Mesendoderm (in vitro differentiated cells): ENCODE measurements around the gene ZNF578.
"Not testable (repeated sequence)": the region's sequence is repeated elsewhere in the genome, so short reads cannot be mapped to it uniquely, and the experiment has no call there.

Source experiments
- DNase-seq: peaks from one replicate; pipeline ENCODE4 v3.0.0; 2013
- H2AK5ac ChIP-seq: 2 replicates; pipeline ENCODE4 v1.6.1; 2013; ENCODE audit warnings: low read length, inconsistent platforms
- H2BK120ac ChIP-seq: 2 replicates; pipeline ENCODE4 v1.6.1; 2013; ENCODE audit warnings: low read depth, mild to moderate bottlenecking, low read length, moderate library complexity, mixed read lengths
- H2BK15ac ChIP-seq: replicated peaks from 2 replicates; pipeline ENCODE4 v1.6.1; 2013; ENCODE audit warnings: low read depth, mild to moderate bottlenecking, moderate library complexity
- H2BK5ac ChIP-seq: 2 replicates; pipeline ENCODE4 v1.6.1; 2013; ENCODE audit warnings: low read length, inconsistent platforms
- H3K18ac ChIP-seq: 2 replicates; pipeline ENCODE4 v1.6.1; 2013; ENCODE audit warnings: mild to moderate bottlenecking, low read length, mixed read lengths
- H3K23ac ChIP-seq: one replicate; pipeline ENCODE4 v1.6.1; 2013; ENCODE audit warnings: low read length
- H3K27ac ChIP-seq: 2 replicates; pipeline ENCODE4 v1.5.1; 2013; ENCODE audit warnings: low read depth, mild to moderate bottlenecking, inconsistent platforms, low read length, moderate library complexity
- H3K27me3 ChIP-seq: 2 replicates; pipeline ENCODE4 v1.6.1; 2013; ENCODE audit warnings: low read length, control low read depth, mild to moderate bottlenecking, inconsistent platforms; ENCODE audit not compliant: insufficient read depth, poor library complexity
- H3K36me3 ChIP-seq: 2 replicates; pipeline ENCODE4 v1.6.1; 2013; ENCODE audit warnings: low read length, inconsistent platforms; ENCODE audit not compliant: control insufficient read depth, insufficient read depth
- H3K4ac ChIP-seq: one replicate; pipeline ENCODE4 v1.6.1; 2013; ENCODE audit warnings: low read depth, mild to moderate bottlenecking, low read length, moderate library complexity
- H3K4me1 ChIP-seq: 2 replicates; pipeline ENCODE4 v1.6.1; 2013; ENCODE audit warnings: low read depth, low read length, inconsistent platforms; ENCODE audit not compliant: control insufficient read depth
- H3K4me2 ChIP-seq: 2 replicates; pipeline ENCODE4 v1.6.1; 2013; ENCODE audit warnings: low read length
- H3K4me3 ChIP-seq: 2 replicates; pipeline ENCODE4 v1.5.1; 2013; ENCODE audit warnings: mild to moderate bottlenecking, low read length
- H3K56ac ChIP-seq: one replicate; pipeline ENCODE4 v1.6.1; 2013; ENCODE audit warnings: low read length
- H3K79me1 ChIP-seq: 2 replicates; pipeline ENCODE4 v1.6.1; 2013; ENCODE audit warnings: low read length, inconsistent platforms
- H3K79me2 ChIP-seq: 2 replicates; pipeline ENCODE4 v1.6.1; 2013; ENCODE audit warnings: mild to moderate bottlenecking, low read length; ENCODE audit not compliant: control insufficient read depth, insufficient read depth
- H3K9ac ChIP-seq: 2 replicates; pipeline ENCODE4 v1.6.1; 2013; ENCODE audit warnings: low read length, inconsistent platforms
- H4K5ac ChIP-seq: one replicate; pipeline ENCODE4 v1.6.1; 2013; ENCODE audit warnings: low read length
- H4K8ac ChIP-seq: one replicate; pipeline ENCODE4 v1.6.1; 2013; ENCODE audit warnings: low read depth, mild to moderate bottlenecking, control low read depth, low read length, moderate library complexity
- WGBS: extraction: QIAGEN DNeasy Blood & Tissue Kit; methylation state at CpG from one replicate; pipeline ENCODE4 v1.1.7; 2013; ENCODE audit warnings: low lambda C conversion rate, missing lambda C conversion rate; ENCODE audit not compliant: insufficient coverage; ENCODE audit errors: extremely low coverage; 5-methylcytosine and 5-hydroxymethylcytosine counted together

The ZNF578 gene

GRCh38 chr19:52538815-52539214, 85.5 kb downstream of the ZNF578 start:
- H3K56ac ChIP-seq, H3K4ac ChIP-seq, DNase-seq, H3K9ac ChIP-seq, H3K23ac ChIP-seq, H2AK5ac ChIP-seq, H3K36me3 ChIP-seq, H3K4me3 ChIP-seq, H4K5ac ChIP-seq, H3K27me3 ChIP-seq, H3K79me2 ChIP-seq, H3K4me2 ChIP-seq, H2BK15ac ChIP-seq, H3K27ac ChIP-seq, H3K18ac ChIP-seq, H3K4me1 ChIP-seq, H2BK120ac ChIP-seq, H4K8ac ChIP-seq, H2BK5ac ChIP-seq, H3K79me1 ChIP-seq: not testable (repeated sequence)
- no CpG with 5 or more reads among the region's 4 CpGs for WGBS

- not testable (repeated sequence) for H3K4ac ChIP-seq, H3K27ac ChIP-seq, H3K18ac ChIP-seq, H3K79me2 ChIP-seq, H3K4me2 ChIP-seq, H3K9ac ChIP-seq, H3K79me1 ChIP-seq, H3K4me1 ChIP-seq, H4K8ac ChIP-seq, H3K4me3 ChIP-seq, DNase-seq, H3K23ac ChIP-seq, H3K36me3 ChIP-seq, H2BK15ac ChIP-seq, H2AK5ac ChIP-seq, H4K5ac ChIP-seq, H3K27me3 ChIP-seq, H2BK120ac ChIP-seq, H3K56ac ChIP-seq, H2BK5ac ChIP-seq
- no CpG with 5 or more reads among the region's 5 CpGs for WGBS
These were observed 87.8 kb downstream of the ZNF578 start for GRCh38 chr19:52541176-52541575.

GRCh38 chr19:52541608-52542007, 88.3 kb downstream of the ZNF578 start:
- Histone ChIP-seq H3K4ac (no peak overlapping the region), H4K5ac (no peak overlapping the region), H2BK5ac (no peak overlapping the region), H2BK15ac (no peak overlapping the region), H3K18ac (no peak overlapping the region), H3K4me2 (no peak overlapping the region), H3K23ac (no peak overlapping the region), H3K4me1 (no peaks in the 10 kb centered on the region), H4K8ac (no peak overlapping the region), H3K79me2 (no peaks in the 10 kb centered on the region), H3K4me3 (no peak overlapping the region), H3K79me1 (no peaks in the 10 kb centered on the region), H3K9ac (no peak overlapping the region), H3K27me3 (no peaks in the 10 kb centered on the region), H2AK5ac (no peak overlapping the region), H3K56ac (no peak overlapping the region), H3K27ac (no peak overlapping the region), H3K36me3 (peaks cover 2% of the 10 kb centered on the region), H2BK120ac (no peak overlapping the region)
- DNase-seq, result no peak
- no CpG with 5 or more reads among the region's 5 CpGs for WGBS

- H3K36me3 ChIP-seq, H2BK120ac ChIP-seq, H3K56ac ChIP-seq, H3K9ac ChIP-seq, H3K79me2 ChIP-seq, H3K27me3 ChIP-seq, H3K23ac ChIP-seq, H3K18ac ChIP-seq, H2BK5ac ChIP-seq, H3K27ac ChIP-seq, H3K79me1 ChIP-seq, H4K8ac ChIP-seq, H3K4me2 ChIP-seq, H4K5ac ChIP-seq, H3K4me1 ChIP-seq, H2AK5ac ChIP-seq, H2BK15ac ChIP-seq, H3K4ac ChIP-seq, DNase-seq, H3K4me3 ChIP-seq: not testable (repeated sequence)
- WGBS, result no CpG with 5 or more reads among the region's 6 CpGs
These were observed 89.2 kb downstream of the ZNF578 start for GRCh38 chr19:52542541-52542940.

GRCh38 chr19:52542984-52543664, 89.8 kb downstream of the ZNF578 start:
- H2BK5ac ChIP-seq, result no peak overlapping the region
- no peaks in the 10 kb centered on the region for H3K79me2 ChIP-seq
- no peak overlapping the region for H2BK15ac ChIP-seq
- H3K4ac ChIP-seq, result no peak overlapping the region
- no peaks in the 10 kb centered on the region for H3K4me1 ChIP-seq
- H3K18ac ChIP-seq, result no peak overlapping the region
- H2AK5ac ChIP-seq, result no peak overlapping the region
- no peak overlapping the region for H3K23ac ChIP-seq
- no peaks in the 10 kb centered on the region for H3K79me1 ChIP-seq
- no peak overlapping the region for H4K8ac ChIP-seq
- WGBS, result no CpG with 5 or more reads among the region's 8 CpGs
- H3K56ac ChIP-seq, result no peak overlapping the region
- no peak overlapping the region for H2BK120ac ChIP-seq
- H3K27ac ChIP-seq, result no peak overlapping the region
- no peak overlapping the region for H4K5ac ChIP-seq
- H3K4me3 ChIP-seq, result no peak overlapping the region
- no peak for DNase-seq
- H3K9ac ChIP-seq, result no peak overlapping the region
- H3K36me3 ChIP-seq, result peaks cover 2% of the 10 kb centered on the region
- H3K4me2 ChIP-seq, result no peak overlapping the region
- H3K27me3 ChIP-seq, result no peaks in the 10 kb centered on the region
